Progenitor cell of endocrine pancreas (in vitro differentiated cells): Measurements from ENCODE around the gene GSPT2. TPM values are rescaled to one million over a fixed set of nuclear protein-coding genes. Genes with fewer than 3 reads are reported as not detected.

Experiments
- DNase-seq: peaks from one replicate; pipeline ENCODE4 v3.0.0; 2021; ENCODE audit warnings: low spot score; ENCODE audit not compliant: unreplicated experiment
- H3K27ac Mint-ChIP-seq: 2 replicates; pipeline ENCODE4 v1.8.0; 2021; ENCODE audit warnings: mild to moderate bottlenecking, moderate library complexity, mixed read lengths
- H3K27me3 Mint-ChIP-seq: 2 replicates; pipeline ENCODE4 v1.8.0; 2021; ENCODE audit warnings: mixed read lengths
- H3K36me3 Mint-ChIP-seq: 2 replicates; pipeline ENCODE4 v1.8.0; 2022; ENCODE audit warnings: mixed read lengths; ENCODE audit not compliant: insufficient read depth
- H3K4me1 Mint-ChIP-seq: 2 replicates; pipeline ENCODE4 v1.8.0; 2021; ENCODE audit warnings: low read depth, mixed read lengths
- H3K4me3 Mint-ChIP-seq: 2 replicates; pipeline ENCODE4 v1.8.0; 2021; ENCODE audit warnings: low read depth, mild to moderate bottlenecking, moderate library complexity, mixed read lengths
- H3K9me3 Mint-ChIP-seq: 2 replicates; pipeline ENCODE4 v1.8.0; 2021; ENCODE audit warnings: low read depth, mixed read lengths
- total RNA-seq: library from RNA; stranded (reverse); gene quantifications from 2 replicates; pipeline ENCODE4 v1.2.1, GENCODE V29; 2021
- TF ChIP-seq, protein P1 (sequence below): fragments of 200-600 bp; sonication (generic); IDR thresholded peaks from one replicate; pipeline ENCODE4 v1.5.0; 2021; ENCODE audit warnings: antibody characterized with exemption, mild to moderate bottlenecking; ENCODE audit not compliant: unreplicated experiment

Gene GSPT2
- total RNA-seq, 1 donor from 2014 or later, result 21.2 TPM

DNA sequence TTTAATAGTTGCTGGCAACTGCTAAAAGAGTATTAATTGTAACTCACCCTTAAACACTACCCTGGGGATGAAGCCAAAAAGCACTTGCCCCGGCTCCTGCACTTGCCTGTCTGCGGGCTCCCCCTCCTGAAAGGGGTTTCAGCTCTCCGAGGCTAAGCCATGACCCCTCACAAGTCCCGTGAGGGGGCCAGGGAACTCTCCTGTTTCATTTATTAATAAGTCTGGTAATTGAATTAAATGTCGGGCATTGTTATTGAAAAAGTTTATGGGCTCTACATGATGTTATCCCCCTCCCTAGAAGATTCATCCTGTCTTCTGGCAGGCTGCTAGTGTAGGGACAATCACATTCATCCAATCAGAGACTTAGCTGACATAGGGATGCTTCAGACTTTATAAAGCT is 23.3 kb downstream of the GSPT2 start:
- Mint-ChIP-seq H3K27ac (no peak overlapping the region), H3K36me3 (no peaks in the 10 kb centered on the region), H3K9me3 (peaks cover 16% of the 10 kb centered on the region), H3K4me1 (no peaks in the 10 kb centered on the region), H3K4me3 (no peak overlapping the region), H3K27me3 (no peaks in the 10 kb centered on the region)
- TF ChIP-seq, protein P1, sequence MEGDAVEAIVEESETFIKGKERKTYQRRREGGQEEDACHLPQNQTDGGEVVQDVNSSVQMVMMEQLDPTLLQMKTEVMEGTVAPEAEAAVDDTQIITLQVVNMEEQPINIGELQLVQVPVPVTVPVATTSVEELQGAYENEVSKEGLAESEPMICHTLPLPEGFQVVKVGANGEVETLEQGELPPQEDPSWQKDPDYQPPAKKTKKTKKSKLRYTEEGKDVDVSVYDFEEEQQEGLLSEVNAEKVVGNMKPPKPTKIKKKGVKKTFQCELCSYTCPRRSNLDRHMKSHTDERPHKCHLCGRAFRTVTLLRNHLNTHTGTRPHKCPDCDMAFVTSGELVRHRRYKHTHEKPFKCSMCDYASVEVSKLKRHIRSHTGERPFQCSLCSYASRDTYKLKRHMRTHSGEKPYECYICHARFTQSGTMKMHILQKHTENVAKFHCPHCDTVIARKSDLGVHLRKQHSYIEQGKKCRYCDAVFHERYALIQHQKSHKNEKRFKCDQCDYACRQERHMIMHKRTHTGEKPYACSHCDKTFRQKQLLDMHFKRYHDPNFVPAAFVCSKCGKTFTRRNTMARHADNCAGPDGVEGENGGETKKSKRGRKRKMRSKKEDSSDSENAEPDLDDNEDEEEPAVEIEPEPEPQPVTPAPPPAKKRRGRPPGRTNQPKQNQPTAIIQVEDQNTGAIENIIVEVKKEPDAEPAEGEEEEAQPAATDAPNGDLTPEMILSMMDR, result no peak
- DNase-seq, result no peak

DNA sequence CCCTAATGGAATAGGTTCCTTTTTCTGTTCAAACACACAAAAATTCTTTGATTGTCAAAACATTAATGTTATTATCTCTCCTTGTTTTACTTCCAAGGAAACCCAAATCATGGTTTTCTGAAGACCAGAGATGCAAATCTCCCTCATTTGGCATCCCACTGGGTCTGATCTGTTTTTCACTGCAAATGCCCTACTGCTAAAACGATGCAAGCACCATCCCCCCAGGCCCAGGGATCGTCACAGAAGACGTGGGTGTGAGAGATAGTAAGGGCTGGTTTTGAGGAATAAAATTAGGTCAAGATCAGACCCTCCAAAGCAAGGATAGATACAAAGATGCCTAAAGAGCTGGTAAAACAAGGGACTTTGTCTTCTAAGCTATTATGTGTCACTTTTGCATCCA is 33.6 kb downstream of the GSPT2 start:
- Mint-ChIP-seq H3K27ac (no peak overlapping the region), H3K4me1 (peaks cover 3% of the 10 kb centered on the region), H3K4me3 (no peak overlapping the region), H3K27me3 (no peaks in the 10 kb centered on the region), H3K36me3 (no peaks in the 10 kb centered on the region), H3K9me3 (peaks cover 14% of the 10 kb centered on the region)
- TF ChIP-seq, protein P1, result no peak
- DNase-seq, result no peak

DNA sequence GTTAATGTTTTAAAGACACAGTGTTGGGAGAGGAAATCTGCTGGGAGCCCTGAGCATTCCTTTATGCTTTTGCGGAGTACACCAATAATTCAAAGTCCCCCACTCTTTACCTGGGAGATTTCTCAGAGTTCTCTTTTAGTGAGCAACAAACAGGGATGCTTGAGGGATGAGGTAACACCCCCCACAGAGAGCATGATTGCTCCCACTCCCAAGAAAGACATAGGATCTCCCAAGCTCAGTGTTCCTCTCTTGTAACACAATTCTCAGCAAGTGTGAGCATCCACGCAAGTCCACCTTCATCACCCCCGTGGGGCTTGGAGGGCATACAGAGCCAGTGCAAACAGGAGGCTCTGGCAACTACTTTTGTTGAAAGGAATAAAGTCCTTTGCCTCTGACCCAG is 36.1 kb downstream of the GSPT2 start:
- Mint-ChIP-seq H3K4me1 (peaks cover 3% of the 10 kb centered on the region), H3K4me3 (no peak overlapping the region), H3K27me3 (no peaks in the 10 kb centered on the region), H3K36me3 (no peaks in the 10 kb centered on the region), H3K9me3 (peaks cover 23% of the 10 kb centered on the region), H3K27ac (no peak overlapping the region)
- DNase-seq, result no peak
- TF ChIP-seq, protein P1, result no peak

DNA sequence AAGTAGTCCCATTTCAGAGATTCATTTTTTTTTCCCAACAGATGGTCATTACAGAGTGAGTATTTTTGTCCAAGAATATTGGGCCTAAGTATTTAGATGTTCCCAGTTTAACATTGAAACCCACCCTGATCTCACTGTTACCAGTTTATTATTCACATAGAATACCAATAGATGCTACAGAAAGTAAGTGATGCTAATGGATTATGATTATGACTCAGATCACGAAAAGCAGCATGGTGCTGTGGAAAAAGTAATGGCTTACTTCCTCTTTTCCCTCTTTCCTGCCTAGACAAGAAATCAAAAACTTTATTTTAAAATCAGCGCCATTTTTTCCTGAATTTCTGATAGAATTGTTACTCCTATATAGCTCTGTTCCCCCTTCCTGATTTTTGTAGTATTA is 51.9 kb downstream of the GSPT2 start:
- Mint-ChIP-seq H3K36me3 (no peaks in the 10 kb centered on the region), H3K4me3 (no peak overlapping the region), H3K27me3 (no peaks in the 10 kb centered on the region), H3K9me3 (peaks cover 10% of the 10 kb centered on the region), H3K27ac (no peak overlapping the region), H3K4me1 (peaks cover 2% of the 10 kb centered on the region)
- DNase-seq, result no peak
- TF ChIP-seq, protein P1, result no peak

Other genes with a start within 250 kb of the GSPT2 start
- gene NUDT11, start 246.8 kb upstream of the GSPT2 start, total RNA-seq, result 17.9 and 20.2 TPM in 2 replicates
- gene CENPVL3, start 124.5 kb upstream of the GSPT2 start, total RNA-seq, result 4.6 and 5.4 TPM in 2 replicates
- gene CENPVL2, start 60.6 kb upstream of the GSPT2 start, total RNA-seq, result 1.4 TPM in 2 replicates
- gene CENPVL1, start 32.9 kb upstream of the GSPT2 start, total RNA-seq, result 1.4 TPM in 2 replicates
- 230 and 232 TPM in 2 replicates for gene MAGED1, start 150.2 kb downstream of the GSPT2 start, total RNA-seq